ENCODE data around the gene ZFHX2. TPM values are rescaled to one million over a fixed set of nuclear protein-coding genes. Genes with fewer than 3 reads are reported as not detected.

Gene ZFHX2
- total RNA-seq, 2 donors from 2014 or later: 12.8 to 15.4 TPM

DNA sequence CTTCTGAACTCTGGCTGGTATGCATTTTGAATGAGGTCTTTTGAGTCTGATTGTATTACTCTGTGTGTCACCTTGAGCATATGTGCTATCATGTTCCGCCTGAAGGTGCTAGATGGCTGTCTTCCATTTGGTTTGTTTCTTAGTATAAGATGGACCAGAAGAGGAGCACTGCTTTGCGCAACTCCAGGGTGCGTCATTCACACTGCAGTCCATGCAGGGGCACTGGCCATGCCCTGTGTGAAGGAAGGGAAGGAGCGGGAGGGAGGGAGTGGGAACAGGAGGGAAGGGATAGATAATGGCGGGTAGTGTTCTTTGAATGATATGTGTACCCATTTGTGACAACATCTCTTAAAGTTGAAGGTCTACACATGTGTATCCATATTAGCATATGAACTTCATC, 8.2 kb downstream of the ZFHX2 start:
- Mint-ChIP-seq H3K36me3 (ENCODE audit: low read depth) (peaks cover 7% of the 10 kb centered on the region), H3K9me3 (no peaks in the 10 kb centered on the region), H3K4me1 (peaks cover 35% of the 10 kb centered on the region), H3K4me3 (no peak overlapping the region), H3K27ac (no peak overlapping the region), H3K27me3 (ENCODE audit: insufficient read depth) (no peaks in the 10 kb centered on the region)
- no peak overlapping the region for H3K9ac ChIP-seq (ENCODE audit: extremely low read depth, low read length, poor library complexity, severe bottlenecking)
- TF ChIP-seq, protein P1, sequence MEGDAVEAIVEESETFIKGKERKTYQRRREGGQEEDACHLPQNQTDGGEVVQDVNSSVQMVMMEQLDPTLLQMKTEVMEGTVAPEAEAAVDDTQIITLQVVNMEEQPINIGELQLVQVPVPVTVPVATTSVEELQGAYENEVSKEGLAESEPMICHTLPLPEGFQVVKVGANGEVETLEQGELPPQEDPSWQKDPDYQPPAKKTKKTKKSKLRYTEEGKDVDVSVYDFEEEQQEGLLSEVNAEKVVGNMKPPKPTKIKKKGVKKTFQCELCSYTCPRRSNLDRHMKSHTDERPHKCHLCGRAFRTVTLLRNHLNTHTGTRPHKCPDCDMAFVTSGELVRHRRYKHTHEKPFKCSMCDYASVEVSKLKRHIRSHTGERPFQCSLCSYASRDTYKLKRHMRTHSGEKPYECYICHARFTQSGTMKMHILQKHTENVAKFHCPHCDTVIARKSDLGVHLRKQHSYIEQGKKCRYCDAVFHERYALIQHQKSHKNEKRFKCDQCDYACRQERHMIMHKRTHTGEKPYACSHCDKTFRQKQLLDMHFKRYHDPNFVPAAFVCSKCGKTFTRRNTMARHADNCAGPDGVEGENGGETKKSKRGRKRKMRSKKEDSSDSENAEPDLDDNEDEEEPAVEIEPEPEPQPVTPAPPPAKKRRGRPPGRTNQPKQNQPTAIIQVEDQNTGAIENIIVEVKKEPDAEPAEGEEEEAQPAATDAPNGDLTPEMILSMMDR (conservative IDR thresholded peaks at IDR 0.05): no peak
- no peak for DNase-seq
- H3K27ac ChIP-seq (ENCODE audit: low read depth, low read length): no peak overlapping the region
- 98 to 100% methylated on average over 3 to 4 of the region's 5 CpGs for WGBS, 2 experiments (ENCODE audit: insufficient coverage in 1 of 2, insufficient read length in 1 of 2)
- no peaks in the 10 kb centered on the region for H3K27me3 ChIP-seq (ENCODE audit: control insufficient read depth, insufficient read depth, low read length, poor library complexity, severe bottlenecking)
- peaks cover 6% of the 10 kb centered on the region for H3K36me3 ChIP-seq (ENCODE audit: control insufficient read depth, insufficient read depth, low read length)
- no peaks in the 10 kb centered on the region for H3K9me3 ChIP-seq (ENCODE audit: control insufficient read depth, low read length)
- peaks cover 3% of the 10 kb centered on the region for H3K4me1 ChIP-seq (ENCODE audit: control insufficient read depth, insufficient read depth, low read length)
- no peak overlapping the region for H3K4me3 ChIP-seq (ENCODE audit: low read length)

DNA sequence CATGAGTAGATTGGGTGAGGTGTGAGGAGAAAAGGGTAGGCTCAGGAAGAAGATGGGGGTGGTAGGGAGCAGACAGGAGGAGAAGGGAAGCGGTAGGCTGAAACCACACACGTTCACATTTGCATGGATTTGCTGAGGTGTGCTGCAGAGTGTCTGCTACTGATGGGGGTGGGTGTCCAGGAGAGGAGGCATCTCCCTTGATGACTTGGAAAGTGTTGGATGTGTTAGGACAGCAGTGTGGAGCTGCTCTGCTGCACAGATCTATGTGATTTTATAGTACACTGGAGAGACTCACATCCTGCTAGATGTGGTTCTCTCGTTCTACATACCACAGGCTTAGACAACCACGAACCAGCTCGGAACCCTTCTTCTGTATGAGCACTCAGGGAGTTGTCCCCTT, 9.3 kb downstream of the ZFHX2 start:
- peaks cover 12% of the 10 kb centered on the region for H3K4me1 ChIP-seq (ENCODE audit: control insufficient read depth, insufficient read depth, low read length)
- Mint-ChIP-seq H3K4me3 (no peak overlapping the region), H3K27ac (peak overlapping the region; percentile 1), H3K36me3 (ENCODE audit: low read depth) (peaks cover 7% of the 10 kb centered on the region), H3K9me3 (no peaks in the 10 kb centered on the region), H3K4me1 (peaks cover 45% of the 10 kb centered on the region), H3K27me3 (ENCODE audit: insufficient read depth) (no peaks in the 10 kb centered on the region)
- DNase-seq: no peak
- no peaks in the 10 kb centered on the region for H3K9me3 ChIP-seq (ENCODE audit: control insufficient read depth, low read length)
- 90 to 96% methylated on average over 5 of the region's 5 CpGs for WGBS, 2 experiments (ENCODE audit: insufficient coverage in 1 of 2, insufficient read length in 1 of 2)
- no peak overlapping the region for H3K9ac ChIP-seq (ENCODE audit: extremely low read depth, low read length, poor library complexity, severe bottlenecking)
- H3K4me3 ChIP-seq (ENCODE audit: low read length): no peak overlapping the region
- no peak overlapping the region for H3K27ac ChIP-seq (ENCODE audit: low read depth, low read length)
- TF ChIP-seq, protein P1 (conservative IDR thresholded peaks at IDR 0.05): no peak
- no peaks in the 10 kb centered on the region for H3K27me3 ChIP-seq (ENCODE audit: control insufficient read depth, insufficient read depth, low read length, poor library complexity, severe bottlenecking)
- peaks cover 6% of the 10 kb centered on the region for H3K36me3 ChIP-seq (ENCODE audit: control insufficient read depth, insufficient read depth, low read length)

DNA sequence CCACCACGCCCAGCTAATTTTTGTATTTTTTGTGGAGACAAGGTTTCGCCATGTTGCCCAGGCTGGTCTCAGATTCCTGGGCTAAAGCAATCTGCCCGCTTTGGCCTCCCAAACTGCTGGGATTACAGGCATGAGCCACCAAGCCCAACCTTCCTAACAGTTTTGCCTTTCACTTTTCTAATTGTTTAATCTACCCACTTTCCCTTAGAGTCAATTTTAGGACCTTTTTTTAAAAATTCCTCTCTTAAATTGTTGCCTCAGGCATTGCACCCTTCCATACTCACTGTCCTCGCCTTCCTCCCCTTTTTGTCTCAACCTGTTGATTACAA, 11.5 kb downstream of the ZFHX2 start:
- Histone ChIP-seq H3K9ac (ENCODE audit: extremely low read depth, low read length, poor library complexity, severe bottlenecking) (no peak overlapping the region), H3K27me3 (ENCODE audit: control insufficient read depth, insufficient read depth, low read length, poor library complexity, severe bottlenecking) (no peaks in the 10 kb centered on the region), H3K36me3 (ENCODE audit: control insufficient read depth, insufficient read depth, low read length) (peaks cover 6% of the 10 kb centered on the region), H3K4me3 (ENCODE audit: low read length) (no peak overlapping the region), H3K27ac (ENCODE audit: low read depth, low read length) (no peak overlapping the region), H3K9me3 (ENCODE audit: control insufficient read depth, low read length) (no peaks in the 10 kb centered on the region), H3K4me1 (ENCODE audit: control insufficient read depth, insufficient read depth, low read length) (peaks cover 12% of the 10 kb centered on the region)
- TF ChIP-seq, protein P1 (conservative IDR thresholded peaks at IDR 0.05): no peak
- H3K36me3 Mint-ChIP-seq (ENCODE audit: low read depth): peaks cover 9% of the 10 kb centered on the region
- peaks cover 38% of the 10 kb centered on the region for H3K4me1 Mint-ChIP-seq
- 95 to 100% methylated on average over 3 to 4 of the region's 4 CpGs for WGBS, 2 experiments (ENCODE audit: insufficient coverage in 1 of 2, insufficient read length in 1 of 2)
- peak overlapping the region; percentile 88 for H3K27ac Mint-ChIP-seq
- DNase-seq: no peak
- no peaks in the 10 kb centered on the region for H3K9me3 Mint-ChIP-seq
- H3K27me3 Mint-ChIP-seq (ENCODE audit: insufficient read depth): no peaks in the 10 kb centered on the region
- no peak overlapping the region for H3K4me3 Mint-ChIP-seq
